H1 (cell line): ENCODE measurements around the gene VPS13D. TPM values are rescaled to one million over a fixed set of nuclear protein-coding genes. Genes with fewer than 3 reads are reported as not detected.

Experiments used
- CTCF ChIA-PET: fragments of 300-600 bp; sonication (Branson Sonifier 250); formaldehyde crosslinking; loops from one replicate; lab custom pipeline; 2021; ENCODE audit not compliant: partially characterized antibody; lab: Charles Lee
- POLR2A ChIA-PET: fragments of 300-600 bp; sonication (Branson Sonifier 250); formaldehyde crosslinking; loops from one replicate; lab custom pipeline; 2021; ENCODE audit warnings: inconsistent platforms; ENCODE audit not compliant: partially characterized antibody; lab: Charles Lee
- DNase-seq, 2 experiments: peaks; one replicate each; pipeline versions ENCODE4 v3.0.0 to v3.0.0-alpha.2; 2010 to 2022; ENCODE audit warnings: low spot score in 2 of 2, low read depth in 1 of 2, mixed read lengths in 1 of 2
- FAIRE-seq: peaks from 2 replicates; lab custom pipeline; 2011; peaks lifted over from hg19 to GRCh38; lab: Jason Lieb, UNC
- H2AFZ ChIP-seq: 2 replicates; pipeline ENCODE4 v1.8.1; 2012; ENCODE audit warnings: low read length, inconsistent platforms
- H2AK5ac ChIP-seq: 2 replicates; pipeline ENCODE4 v1.6.1; 2013; ENCODE audit warnings: low read depth, low read length
- H2BK120ac ChIP-seq: replicated peaks from 2 replicates; pipeline ENCODE3; 2013; ENCODE audit warnings: low read depth, low read length, inconsistent platforms
- H2BK12ac ChIP-seq: 2 replicates; pipeline ENCODE4 v1.6.1; 2013; ENCODE audit warnings: low read depth, low read length
- H2BK15ac ChIP-seq: 2 replicates; pipeline ENCODE4 v1.6.1; 2013; ENCODE audit warnings: low read length
- H2BK20ac ChIP-seq: 2 replicates; pipeline ENCODE4 v1.6.1; 2013; ENCODE audit warnings: low read length
- H2BK5ac ChIP-seq: 2 replicates; pipeline ENCODE4 v1.6.1; 2013; ENCODE audit warnings: low read depth, low read length
- H3K14ac ChIP-seq: 2 replicates; pipeline ENCODE4 v1.6.1; 2013; ENCODE audit warnings: inconsistent platforms; ENCODE audit not compliant: insufficient read length
- H3K18ac ChIP-seq: 2 replicates; pipeline ENCODE4 v1.6.1; 2013; ENCODE audit warnings: low read length; ENCODE audit errors: extremely low read depth
- H3K23ac ChIP-seq: 2 replicates; pipeline ENCODE4 v1.6.1; 2013; ENCODE audit warnings: inconsistent platforms; ENCODE audit not compliant: insufficient read length
- H3K23me2 ChIP-seq: 2 replicates; pipeline ENCODE4 v1.6.1; 2013; ENCODE audit warnings: low read depth, low read length
- H3K27ac ChIP-seq: 2 replicates; pipeline ENCODE4 v1.6.1; 2011; ENCODE audit warnings: low read depth, low read length, inconsistent platforms
- H3K27me3 ChIP-seq, 4 experiments: replicated peaks in 1 of 4; 1 replicate in 1 of 4; 2 replicates in 3 of 4; pipeline versions ENCODE4 v1.6.1 to v1.8.1; 2011 to 2013; ENCODE audit warnings: low read length in 3 of 4, mild to moderate bottlenecking in 3 of 4, inconsistent platforms in 2 of 4, mixed read lengths in 2 of 4, moderate library complexity in 1 of 4; ENCODE audit not compliant: control insufficient read depth in 3 of 4, insufficient read depth in 3 of 4; ENCODE audit errors: extremely low read depth in 1 of 4
- H3K36me3 ChIP-seq, 4 experiments: 2 replicates each; pipeline versions ENCODE4 v1.6.1 to v1.8.1; 2011 to 2013; ENCODE audit warnings: mild to moderate bottlenecking in 4 of 4, low read length in 3 of 4, moderate library complexity in 2 of 4, control low read depth in 1 of 4, inconsistent platforms in 1 of 4; ENCODE audit not compliant: insufficient read depth in 4 of 4, control insufficient read depth in 2 of 4
- H3K4ac ChIP-seq: replicated peaks from 2 replicates; pipeline ENCODE3; 2013; ENCODE audit warnings: low read length, low read depth, mixed read lengths, inconsistent platforms; ENCODE audit not compliant: insufficient read length
- H3K4me1 ChIP-seq, 4 experiments: replicated peaks in 1 of 4; 1 replicate in 1 of 4; 2 replicates in 3 of 4; pipeline versions ENCODE4 v1.6.1 to v1.8.1; 2011 to 2013; ENCODE audit warnings: low read length in 3 of 4, inconsistent platforms in 2 of 4, mixed read lengths in 1 of 4; ENCODE audit not compliant: insufficient read depth in 4 of 4, control insufficient read depth in 3 of 4
- H3K4me2 ChIP-seq, 2 experiments: 2 replicates each; pipeline versions ENCODE4 v1.6.1 to v1.8.1; 2011 to 2013; ENCODE audit warnings: low read depth in 2 of 2, low read length in 2 of 2, control low read depth in 1 of 2, inconsistent platforms in 1 of 2, mild to moderate bottlenecking in 1 of 2; ENCODE audit not compliant: insufficient read depth in 1 of 2
- H3K4me3 ChIP-seq, 4 experiments: fragments of 200-600, 300-600 bp in 1 of 4; sonication (generic), shearing (Covaris generic), sonication (Bioruptor Twin) in 1 of 4; 2 replicates each; pipeline versions ENCODE4 v1.5.1 to v1.8.1; 2011 to 2016; ENCODE audit warnings: low read length in 4 of 4, low read depth in 3 of 4, control low read depth in 2 of 4, inconsistent platforms in 2 of 4, mild to moderate bottlenecking in 2 of 4, mixed read lengths in 1 of 4, moderate library complexity in 1 of 4; ENCODE audit not compliant: insufficient read depth in 2 of 4; ENCODE audit errors: extremely low read depth in 1 of 4
- H3K56ac ChIP-seq: replicated peaks from 2 replicates; pipeline ENCODE3; 2013; ENCODE audit warnings: low read depth, mild to moderate bottlenecking, mixed read lengths, low read length, inconsistent platforms; ENCODE audit not compliant: insufficient read length
- H3K79me1 ChIP-seq: 2 replicates; pipeline ENCODE4 v1.6.1; 2013; ENCODE audit warnings: low read depth, low read length, control low read depth
- H3K79me2 ChIP-seq, 2 experiments: 2 replicates each; pipeline versions ENCODE4 v1.6.1 to v1.8.1; 2012 to 2013; ENCODE audit warnings: low read length in 2 of 2, mild to moderate bottlenecking in 2 of 2, inconsistent platforms in 1 of 2; ENCODE audit not compliant: insufficient read depth in 2 of 2, control insufficient read depth in 1 of 2
- H3K9ac ChIP-seq, 4 experiments: replicated peaks in 1 of 4; 1 replicate in 1 of 4; 2 replicates in 3 of 4; pipeline versions ENCODE4 v1.6.1 to v1.8.1; 2011 to 2013; ENCODE audit warnings: low read depth in 3 of 4, low read length in 3 of 4, control low read depth in 2 of 4, mild to moderate bottlenecking in 2 of 4, moderate library complexity in 2 of 4, inconsistent platforms in 1 of 4; ENCODE audit errors: extremely low read depth in 1 of 4
- H3K9me3 ChIP-seq, 2 experiments: 2 replicates each; pipeline versions ENCODE4 v1.6.1 to v1.8.1; 2012 to 2013; ENCODE audit warnings: mild to moderate bottlenecking in 2 of 2, moderate library complexity in 2 of 2, control low read depth in 1 of 2, inconsistent platforms in 1 of 2, low read depth in 1 of 2, low read length in 1 of 2, mixed read lengths in 1 of 2; ENCODE audit not compliant: insufficient read depth in 2 of 2
- H4K20me1 ChIP-seq, 2 experiments: replicated peaks in 1 of 2; 2 replicates each; pipeline versions ENCODE3 to v1.8.1; 2011 to 2013; ENCODE audit warnings: inconsistent platforms in 2 of 2, low read length in 2 of 2, mild to moderate bottlenecking in 1 of 2; ENCODE audit not compliant: insufficient read depth in 2 of 2, control insufficient read depth in 1 of 2
- H4K5ac ChIP-seq: 2 replicates; pipeline ENCODE4 v1.6.1; 2013; ENCODE audit warnings: low read length, low read depth, mixed read lengths, inconsistent platforms; ENCODE audit not compliant: insufficient read length
- H4K8ac ChIP-seq: 2 replicates; pipeline ENCODE4 v1.8.0; 2013; ENCODE audit warnings: mild to moderate bottlenecking, moderate library complexity, low read length, inconsistent platforms; ENCODE audit not compliant: insufficient read depth; ENCODE audit errors: extremely low read depth
- H4K91ac ChIP-seq: replicated peaks from 2 replicates; pipeline ENCODE3; 2013; ENCODE audit warnings: low read length, mixed read lengths, inconsistent platforms; ENCODE audit not compliant: insufficient read length
- NRF1 ChIP-seq: IDR thresholded peaks from 2 replicates; pipeline ENCODE4 v1.6.1; 2011; ENCODE audit warnings: mild to moderate bottlenecking, low read depth, low read length, improper control_type of control experiment
- PHF8 ChIP-seq: fragments of 200-600 bp; sonication (generic); conservative IDR thresholded peaks from 2 replicates; pipeline ENCODE4 v1.7.1; 2012; ENCODE audit warnings: low read depth, mild to moderate bottlenecking, inconsistent platforms, low read length, moderate library complexity
- POU5F1 ChIP-seq: IDR thresholded peaks from 2 replicates; pipeline ENCODE4 v1.6.1; 2011; ENCODE audit warnings: low read depth, mild to moderate bottlenecking, low read length, moderate library complexity
- RFX5 ChIP-seq: IDR thresholded peaks from 2 replicates; pipeline ENCODE4 v1.6.1; 2011; ENCODE audit warnings: low read depth, low read length, improper control_type of control experiment, borderline replicate concordance
- RNF2 ChIP-seq: fragments of 200-900, 300-1000 bp; sonication (generic); IDR thresholded peaks from 2 replicates; pipeline ENCODE4 v1.7.1; 2016; ENCODE audit warnings: borderline replicate concordance, low read depth, mild to moderate bottlenecking, antibody characterized with exemption, low read length; ENCODE audit not compliant: poor library complexity, severe bottlenecking; ENCODE audit errors: missing control alignments
- TBP ChIP-seq: IDR thresholded peaks from 2 replicates; pipeline ENCODE4 v1.6.1; 2011; ENCODE audit warnings: low read depth, low read length, improper control_type of control experiment
- WGBS, 2 experiments: shearing (Covaris generic) in 1 of 2; methylation state at CpG; one replicate each; pipeline versions ENCODE4 v1.1.6 to v1.1.7; 2013 to 2015; ENCODE audit warnings: low lambda C conversion rate in 2 of 2, mixed read lengths in 2 of 2, inconsistent platforms in 1 of 2, low coverage in 1 of 2, missing lambda C conversion rate in 1 of 2; ENCODE audit not compliant: insufficient replicate concordance in 2 of 2, insufficient coverage in 1 of 2, insufficient read length in 1 of 2; ENCODE audit errors: extremely low coverage in 1 of 2, missing lambda C conversion rate in 1 of 2; 5-methylcytosine and 5-hydroxymethylcytosine counted together
- polyA plus RNA-seq, 7 experiments: library from polyadenylated mRNA; depleted of rRNA in 3 of 7; stranded (reverse) in 5 of 7; unstranded in 2 of 7; fragments of >200 nt in 5 of 7; fragments of 200-250 nt in 2 of 7; gene quantifications; 1 replicate in 5 of 7; 2 replicates in 1 of 7; 4 replicates in 1 of 7; pipeline versions ENCODE4 v1.2.1 to v1.2.3, GENCODE V29; 2011 to 2013; ENCODE audit warnings: missing spikeins in 2 of 7, mixed read lengths in 2 of 7
- total RNA-seq: library from RNA; stranded (reverse); fragmentation: NEBNext Ultra II Directional; extraction: Animal tissue kit (Norgen Biotek cat#: 25700); gene quantifications from 2 replicates; pipeline ENCODE4 v1.2.1, GENCODE V29; 2021
- TF ChIP-seq, protein P1 (sequence below): IDR thresholded peaks from 2 replicates; pipeline ENCODE4 v1.6.1; 2011; ENCODE audit warnings: low read length, improper control_type of control experiment
- TF ChIP-seq, protein P2 (sequence below), 3 experiments: IDR thresholded peaks; 1 replicate in 2 of 3; 2 replicates in 1 of 3; pipeline versions ENCODE4 v1.5.1 to v1.6.1; 2011; ENCODE audit warnings: low read length in 3 of 3, mild to moderate bottlenecking in 3 of 3, inconsistent platforms in 2 of 3, low read depth in 1 of 3, moderate library complexity in 1 of 3; ENCODE audit not compliant: insufficient read depth in 1 of 3; ENCODE audit errors: control extremely low read depth in 1 of 3

VPS13D gene
- total and polyA plus RNA-seq, 2 of the 8 experiments (the other 6 are each of a cell fraction or from before 2014, with no cell fraction given), result 10.9 to 31.2 TPM

DNA sequence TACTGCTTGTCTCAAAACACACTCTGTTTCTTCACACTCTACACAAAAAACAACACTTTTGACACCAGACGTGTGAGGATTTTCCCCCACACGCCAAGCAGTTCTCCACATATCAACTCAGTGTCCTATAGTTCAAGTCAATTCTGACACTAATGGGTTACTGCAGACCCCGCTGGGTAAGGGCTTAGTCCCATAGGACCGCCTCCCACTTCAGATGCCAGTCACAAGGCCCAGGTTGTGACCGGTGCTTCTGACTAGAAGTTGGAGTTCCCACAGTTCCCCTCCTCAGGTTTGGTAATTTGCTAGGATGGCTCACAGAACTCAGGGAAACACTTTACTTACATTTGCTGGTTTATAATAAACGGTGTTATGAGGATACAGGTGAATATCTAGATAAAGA lies 19.9 kb downstream of the VPS13D start:
- no peak overlapping the region for H3K4me3 ChIP-seq
- POLR2A ChIA-PET, result no interaction called here
- H2AK5ac ChIP-seq, result 0 out of 2 replicates have a peak overlapping the region, but pooled peaks have one; percentile 11
- peaks cover 2 to 30% (median 7%) of the 10 kb centered on the region in 4 experiments; a peak in 4 of 8 replicates for H3K36me3 ChIP-seq
- H3K9ac ChIP-seq, result no peak overlapping the region
- no peaks in the 10 kb centered on the region for H3K79me2 ChIP-seq
- H4K5ac ChIP-seq, result no peak overlapping the region
- H2AFZ ChIP-seq, result no peak overlapping the region
- H3K27ac ChIP-seq, result no peak overlapping the region
- H3K23me2 ChIP-seq, result no peaks in the 10 kb centered on the region
- H3K9me3 ChIP-seq, result no peaks in the 10 kb centered on the region
- H4K91ac ChIP-seq, result no peak overlapping the region
- no peak overlapping the region for H3K56ac ChIP-seq
- H2BK120ac ChIP-seq, result peak overlapping the region; percentile 4
- H2BK20ac ChIP-seq, result no peak overlapping the region
- FAIRE-seq, result no peak
- no peak overlapping the region for H3K14ac ChIP-seq
- H4K8ac ChIP-seq, result no peak overlapping the region
- peaks cover 0 to 9% (median 5%) of the 10 kb centered on the region in 4 experiments; a peak in 4 of 7 replicates for H3K4me1 ChIP-seq
- peak overlapping the region; percentile 57; the same call in 1 of the 2 replicates for H2BK5ac ChIP-seq
- CTCF ChIA-PET, result interaction anchor here (3.1 to 3.3 kb wide), 2 partner anchors 20 to 23 kb away, joined by 12 to 23 read pairs; partner anchors contain the start of gene VPS13D
- no peak overlapping the region for H3K23ac ChIP-seq
- 0 out of 2 replicates have a peak overlapping the region, but pooled peaks have one; percentile 3 for H3K18ac ChIP-seq
- H3K79me1 ChIP-seq, result no peaks in the 10 kb centered on the region; the same call in 1 of the 2 replicates
- 82% methylated on average over 6 of the region's 6 CpGs; no CpG with 5 or more reads in 1 of the 2 experiments for WGBS, 2 experiments
- H2BK12ac ChIP-seq, result peak overlapping the region; percentile 72; the same call in 1 of the 2 replicates
- H2BK15ac ChIP-seq, result no peak overlapping the region
- DNase-seq, result no peak
- H4K20me1 ChIP-seq, result no peaks in the 10 kb centered on the region
- no peaks in the 10 kb centered on the region for H3K27me3 ChIP-seq
- H3K4me2 ChIP-seq, result no peak overlapping the region
- H3K4ac ChIP-seq, result no peak overlapping the region
- TF ChIP-seq TBP, result no peak
- no peak for TF ChIP-seq PHF8
- no peak for TF ChIP-seq RFX5
- TF ChIP-seq POU5F1, result no peak
- no peak for TF ChIP-seq RNF2
- TF ChIP-seq, protein P1, sequence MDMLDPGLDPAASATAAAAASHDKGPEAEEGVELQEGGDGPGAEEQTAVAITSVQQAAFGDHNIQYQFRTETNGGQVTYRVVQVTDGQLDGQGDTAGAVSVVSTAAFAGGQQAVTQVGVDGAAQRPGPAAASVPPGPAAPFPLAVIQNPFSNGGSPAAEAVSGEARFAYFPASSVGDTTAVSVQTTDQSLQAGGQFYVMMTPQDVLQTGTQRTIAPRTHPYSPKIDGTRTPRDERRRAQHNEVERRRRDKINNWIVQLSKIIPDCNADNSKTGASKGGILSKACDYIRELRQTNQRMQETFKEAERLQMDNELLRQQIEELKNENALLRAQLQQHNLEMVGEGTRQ, result no peak
- TF ChIP-seq, protein P2, sequence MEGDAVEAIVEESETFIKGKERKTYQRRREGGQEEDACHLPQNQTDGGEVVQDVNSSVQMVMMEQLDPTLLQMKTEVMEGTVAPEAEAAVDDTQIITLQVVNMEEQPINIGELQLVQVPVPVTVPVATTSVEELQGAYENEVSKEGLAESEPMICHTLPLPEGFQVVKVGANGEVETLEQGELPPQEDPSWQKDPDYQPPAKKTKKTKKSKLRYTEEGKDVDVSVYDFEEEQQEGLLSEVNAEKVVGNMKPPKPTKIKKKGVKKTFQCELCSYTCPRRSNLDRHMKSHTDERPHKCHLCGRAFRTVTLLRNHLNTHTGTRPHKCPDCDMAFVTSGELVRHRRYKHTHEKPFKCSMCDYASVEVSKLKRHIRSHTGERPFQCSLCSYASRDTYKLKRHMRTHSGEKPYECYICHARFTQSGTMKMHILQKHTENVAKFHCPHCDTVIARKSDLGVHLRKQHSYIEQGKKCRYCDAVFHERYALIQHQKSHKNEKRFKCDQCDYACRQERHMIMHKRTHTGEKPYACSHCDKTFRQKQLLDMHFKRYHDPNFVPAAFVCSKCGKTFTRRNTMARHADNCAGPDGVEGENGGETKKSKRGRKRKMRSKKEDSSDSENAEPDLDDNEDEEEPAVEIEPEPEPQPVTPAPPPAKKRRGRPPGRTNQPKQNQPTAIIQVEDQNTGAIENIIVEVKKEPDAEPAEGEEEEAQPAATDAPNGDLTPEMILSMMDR (IDR thresholded peaks at IDR 0.05; ENCODE audit: control extremely low read depth in 1 of 3, insufficient read depth in 1 of 3, low read depth in 1 of 3, low read length in 3 of 3), result no peak
- no peak for TF ChIP-seq NRF1
